HepG2 (cell line): ENCODE data around the gene KCNE4. TPM values are rescaled to one million over a fixed set of nuclear protein-coding genes. Genes with fewer than 3 reads are reported as not detected.

ENCODE experiments used
- ATAC-seq: fragments of 200-7000 bp; cut with Tn5 transposase; 3 replicates; pipeline ENCODE4 v1.9.1; 2020; ENCODE audit warnings: mild to moderate bottlenecking, moderate library complexity
- BruUV-seq: library from RNA; stranded (reverse); fragments of 400-500 nt; replicated peaks from 2 replicates; lab custom pipeline; 2021; lab: Mats Ljungman, UMichigan
- CTCF ChIA-PET: fragments of 300-600 bp; formaldehyde crosslinking; extraction: SDS; loops from one replicate; lab custom pipeline; 2021; ENCODE audit warnings: low total read pairs, inconsistent platforms, low intra/inter-chr PET ratio; lab: Yijun Ruan, JAX
- POLR2A ChIA-PET: fragments of 350-600 bp; sonication (Branson Sonifier 250); formaldehyde crosslinking; loops from one replicate; lab custom pipeline; 2020; ENCODE audit warnings: antibody characterized with exemption, inconsistent platforms; lab: Yijun Ruan, JAX
- DNase-seq: peaks from one replicate; pipeline ENCODE4 v3.0.0-alpha.2; 2015; ENCODE audit warnings: low spot score
- FAIRE-seq: peaks from 3 replicates; lab custom pipeline; 2011; peaks lifted over from hg19 to GRCh38; lab: Jason Lieb, UNC
- H2AFZ ChIP-seq: one replicate; pipeline ENCODE4 v1.6.1; 2011; ENCODE audit warnings: low read length, inconsistent platforms
- H3K27ac ChIP-seq: fragments of 300-600 bp; 3 replicates; pipeline ENCODE4 v1.8.0; 2011; ENCODE audit warnings: mixed run types, mild to moderate bottlenecking, mixed read lengths, low read length, inconsistent platforms; ENCODE audit not compliant: insufficient read depth; ENCODE audit errors: extremely low read length
- H3K27me3 ChIP-seq, 2 experiments: fragments of 200-600 bp in 1 of 2; 2 replicates in 1 of 2; 3 replicates in 1 of 2; pipeline versions ENCODE4 v1.6.0 to v1.8.0; 2011; ENCODE audit warnings: low read length in 2 of 2, mild to moderate bottlenecking in 2 of 2, moderate library complexity in 2 of 2, inconsistent platforms in 1 of 2; ENCODE audit not compliant: insufficient read depth in 2 of 2, control insufficient read depth in 1 of 2
- H3K36me3 ChIP-seq, 2 experiments: fragments of 200-600 bp in 1 of 2; replicated peaks in 1 of 2; 2 replicates in 1 of 2; 3 replicates in 1 of 2; pipeline versions ENCODE4 v1.5.1 to v1.8.0; 2011; ENCODE audit warnings: low read length in 2 of 2, inconsistent platforms in 1 of 2; ENCODE audit not compliant: insufficient read depth in 2 of 2, control insufficient read depth in 1 of 2
- H3K4me1 ChIP-seq: 2 replicates; pipeline ENCODE4 v1.5.1; 2012; ENCODE audit warnings: low read length, inconsistent platforms; ENCODE audit not compliant: insufficient read depth
- H3K4me2 ChIP-seq: 2 replicates; pipeline ENCODE4 v1.6.0; 2011; ENCODE audit warnings: low read depth, low read length, inconsistent platforms
- H3K4me3 ChIP-seq, 3 experiments: fragments of 200-600 bp in 1 of 3; sonication (generic), shearing (Covaris generic) in 1 of 3; replicated peaks in 1 of 3; 2 replicates each; pipeline ENCODE4 v1.5.1; 2011 to 2016; ENCODE audit warnings: low read length in 3 of 3, inconsistent platforms in 2 of 3, low read depth in 2 of 3, mild to moderate bottlenecking in 2 of 3, control low read depth in 1 of 3, mixed read lengths in 1 of 3; ENCODE audit not compliant: insufficient read depth in 1 of 3
- H3K79me2 ChIP-seq: one replicate; pipeline ENCODE4 v1.6.1; 2011; ENCODE audit warnings: low read length, inconsistent platforms; ENCODE audit not compliant: insufficient read depth
- H3K9ac ChIP-seq: 2 replicates; pipeline ENCODE4 v1.6.0; 2011; ENCODE audit warnings: mild to moderate bottlenecking, low read depth, low read length, inconsistent platforms; ENCODE audit not compliant: insufficient read depth
- H3K9me3 ChIP-seq: 2 replicates; pipeline ENCODE4 v1.5.1; 2012; ENCODE audit warnings: mild to moderate bottlenecking, low read length
- H4K20me1 ChIP-seq: 2 replicates; pipeline ENCODE4 v1.6.0; 2011; ENCODE audit warnings: inconsistent platforms, mild to moderate bottlenecking, low read length, moderate library complexity; ENCODE audit not compliant: insufficient read depth
- BORCS8-MEF2B ChIP-seq: sonication (generic); formaldehyde crosslinking; IDR thresholded peaks from 2 replicates; pipeline ENCODE4 v1.8.0; 2022; ENCODE audit warnings: mild to moderate bottlenecking, missing genetic modification reagents
- CBX5 ChIP-seq: sonication (generic); formaldehyde crosslinking; IDR thresholded peaks from 2 replicates; pipeline ENCODE4 v1.4.0; 2020; ENCODE audit warnings: missing genetic modification reagents, borderline replicate concordance
- ETV6 ChIP-seq: sonication (generic); formaldehyde crosslinking; conservative IDR thresholded peaks from 2 replicates; pipeline ENCODE4 v1.4.0; 2020; ENCODE audit warnings: missing genetic modification reagents
- GATAD2A ChIP-seq: IDR thresholded peaks from 2 replicates; pipeline ENCODE4 v1.6.1; 2016
- MAF1 ChIP-seq: sonication (generic); formaldehyde crosslinking; IDR thresholded peaks from 2 replicates; pipeline ENCODE4 v1.5.0; 2020; ENCODE audit warnings: missing genetic modification reagents, borderline replicate concordance
- MBD4 ChIP-seq: IDR thresholded peaks from 2 replicates; pipeline ENCODE4 v1.6.1; 2012; ENCODE audit warnings: low read length, inconsistent platforms, borderline replicate concordance
- NCOR1 ChIP-seq: fragments of 200-600 bp; sonication (generic); IDR thresholded peaks from 2 replicates; pipeline ENCODE4 v1.7.0; 2017; ENCODE audit warnings: antibody characterized with exemption, low read length, borderline replicate concordance
- SYNCRIP ChIP-seq: fragments of 200-400 bp; formaldehyde crosslinking; IDR thresholded peaks from 2 replicates; pipeline ENCODE4 v1.6.1; 2018; ENCODE audit warnings: mild to moderate bottlenecking, low read depth, low read length; ENCODE audit not compliant: insufficient read depth
- TCF12 ChIP-seq, 2 experiments: fragments of 450-650 bp in 1 of 2; sonication (generic) in 1 of 2; formaldehyde crosslinking in 1 of 2; IDR thresholded peaks; 2 replicates each; pipeline versions ENCODE4 v1.6.1 to v1.8.0; 2017 to 2022; ENCODE audit warnings: antibody characterized with exemption in 1 of 2, mild to moderate bottlenecking in 1 of 2, missing genetic modification reagents in 1 of 2, moderate library complexity in 1 of 2
- TCF7 ChIP-seq: sonication (generic); IDR thresholded peaks from 2 replicates; pipeline ENCODE4 v1.6.1; 2016; ENCODE audit warnings: antibody characterized with exemption, low read depth
- ZBTB10 ChIP-seq: sonication (generic); formaldehyde crosslinking; IDR thresholded peaks from 2 replicates; pipeline ENCODE4 v1.4.0; 2020; ENCODE audit warnings: missing genetic modification reagents, borderline replicate concordance
- ZMYM2 ChIP-seq: sonication (generic); formaldehyde crosslinking; IDR thresholded peaks from 2 replicates; pipeline ENCODE4 v1.8.0; 2022; ENCODE audit warnings: mild to moderate bottlenecking, missing genetic modification reagents
- ZNF138 ChIP-seq: sonication (generic); formaldehyde crosslinking; IDR thresholded peaks from 2 replicates; pipeline ENCODE4 v1.5.0; 2020; ENCODE audit warnings: mild to moderate bottlenecking, low read depth, missing genetic modification reagents
- ZNF24 ChIP-seq: fragments of 450-650 bp; IDR thresholded peaks from 2 replicates; pipeline ENCODE4 v1.6.1; 2017; ENCODE audit warnings: antibody characterized with exemption, mild to moderate bottlenecking
- ZNF614 ChIP-seq: IDR thresholded peaks from 2 replicates; pipeline ENCODE4 v1.6.1; 2018; ENCODE audit warnings: missing biosample characterization, missing genetic modification reagents, inconsistent platforms, borderline replicate concordance
- ZNF7 ChIP-seq: IDR thresholded peaks from 2 replicates; pipeline ENCODE4 v1.6.1; 2016; ENCODE audit warnings: missing biosample characterization, missing genetic modification reagents
- ZNF775 ChIP-seq: sonication (generic); formaldehyde crosslinking; IDR thresholded peaks from 2 replicates; pipeline ENCODE4 v1.4.0; 2020; ENCODE audit warnings: missing genetic modification reagents, mild to moderate bottlenecking, moderate library complexity, borderline replicate concordance
- ZNF883 ChIP-seq: sonication (generic); formaldehyde crosslinking; IDR thresholded peaks from 2 replicates; pipeline ENCODE4 v1.5.1; 2020; ENCODE audit warnings: mild to moderate bottlenecking, missing genetic modification reagents; ENCODE audit errors: not compliant biosample characterization
- WGBS: methylation state at CpG from one replicate; pipeline ENCODE4 v1.1.6; 2017; ENCODE audit warnings: low lambda C conversion rate; 5-methylcytosine and 5-hydroxymethylcytosine counted together
- in situ Hi-C: cut with HindIII; loops from 2 replicates; pipeline ENCODE4 v1.10.0; 2017; ENCODE audit warnings: low pct_unique_long_range_greater_than_20kb; ENCODE audit not compliant: extremely low pct_ligation_motif_present
- intact Hi-C: fragments of 100-400 bp; cut with micrococcal nuclease; formaldehyde crosslinking; loops from one replicate; pipeline ENCODE4 v1.10.0; 2022; ENCODE audit not compliant: unreplicated experiment
- polyA plus RNA-seq, 8 experiments: library from polyadenylated mRNA; depleted of rRNA in 3 of 8; stranded (reverse) in 7 of 8; unstranded in 1 of 8; fragments of >200 nt; fragmentation: Illumina TruSeq in 4 of 8; extraction: Trizol in 4 of 8; gene quantifications; 2 replicates each; pipeline versions ENCODE4 v1.2.1 to v1.2.3, GENCODE V29; 2011 to 2016; ENCODE audit warnings: low read depth in 4 of 8, missing spikeins in 1 of 8, mixed read lengths in 1 of 8; ENCODE audit not compliant: insufficient read depth in 1 of 8
- total RNA-seq, 5 experiments: library from RNA; depleted of rRNA; stranded (reverse); fragments of >200 nt; fragmentation: Illumina TruSeq; extraction: Trizol; gene quantifications; 2 replicates each; pipeline ENCODE4 v1.2.3, GENCODE V29; 2016; ENCODE audit warnings: low read depth in 1 of 5
- TF ChIP-seq, protein P1 (sequence below): sonication (generic); formaldehyde crosslinking; IDR thresholded peaks from 2 replicates; pipeline ENCODE4 v1.8.0; 2023; ENCODE audit warnings: mild to moderate bottlenecking, missing genetic modification reagents

Gene KCNE4
- total and polyA plus RNA-seq, 2 of the 13 experiments (the other 11 are each of a cell fraction or from before 2014, with no cell fraction given) = not detected

DNA sequence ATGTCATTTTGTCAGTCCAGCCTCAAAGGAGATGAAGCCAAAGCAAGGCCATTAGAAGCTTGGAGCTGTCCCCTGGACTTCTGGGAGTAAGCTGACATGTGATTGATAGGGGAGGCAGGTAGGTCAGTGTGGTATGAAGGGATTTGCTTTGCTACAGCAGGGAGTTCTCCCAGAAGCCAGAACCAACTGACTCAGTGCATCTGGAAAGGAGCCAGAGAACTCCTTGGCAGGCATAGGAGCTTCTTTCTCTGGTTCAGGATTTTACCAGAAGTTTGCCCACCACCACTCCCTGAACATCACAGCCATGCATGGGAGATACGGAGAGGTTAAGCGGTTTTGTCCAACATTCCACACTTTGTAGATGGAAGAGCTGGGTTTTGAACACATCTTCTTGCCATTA is 24.5 kb upstream of the KCNE4 start (continued):
- TF ChIP-seq ETV6 = no peak
- no peak for TF ChIP-seq ZNF883
- TF ChIP-seq BORCS8-MEF2B (CRISPR knock-in tag) = no peak
- TF ChIP-seq TCF12 (IDR thresholded peaks at IDR 0.05) = no peak
- no peak for TF ChIP-seq TCF12 (CRISPR knock-in tag; IDR thresholded peaks at IDR 0.05)
- no peak for TF ChIP-seq ZNF24

- POLR2A ChIA-PET = no interaction called here
These were observed 22.7 kb upstream of the KCNE4 start for GRCh38 chr2:223029287-223029686.

More at GRCh38 chr2:223029287-223029686, 22.7 kb upstream of the KCNE4 start:
- Histone ChIP-seq H3K27ac (no peak overlapping the region), H3K4me2 (no peak overlapping the region), H3K36me3 (no peaks in the 10 kb centered on the region), H3K4me3 (no peak overlapping the region), H4K20me1 (no peaks in the 10 kb centered on the region), H3K27me3 (no peaks in the 10 kb centered on the region), H3K79me2 (no peaks in the 10 kb centered on the region), H2AFZ (no peak overlapping the region), H3K9ac (no peak overlapping the region), H3K9me3 (no peaks in the 10 kb centered on the region), H3K4me1 (peaks cover 8% of the 10 kb centered on the region; the same call in 1 of the 2 replicates)
- FAIRE-seq = no peak
- CTCF ChIA-PET = no interaction called here
- in situ Hi-C loops = no loop called here
- no TSS peak for BruUV-seq
- intact Hi-C loops = no loop called here
- 7% methylated on average over 3 of the region's 3 CpGs for WGBS
- ATAC-seq = no peak
- no peak for DNase-seq
- no peak for TF ChIP-seq NCOR1
- no peak for TF ChIP-seq TCF7
- TF ChIP-seq, protein P1, sequence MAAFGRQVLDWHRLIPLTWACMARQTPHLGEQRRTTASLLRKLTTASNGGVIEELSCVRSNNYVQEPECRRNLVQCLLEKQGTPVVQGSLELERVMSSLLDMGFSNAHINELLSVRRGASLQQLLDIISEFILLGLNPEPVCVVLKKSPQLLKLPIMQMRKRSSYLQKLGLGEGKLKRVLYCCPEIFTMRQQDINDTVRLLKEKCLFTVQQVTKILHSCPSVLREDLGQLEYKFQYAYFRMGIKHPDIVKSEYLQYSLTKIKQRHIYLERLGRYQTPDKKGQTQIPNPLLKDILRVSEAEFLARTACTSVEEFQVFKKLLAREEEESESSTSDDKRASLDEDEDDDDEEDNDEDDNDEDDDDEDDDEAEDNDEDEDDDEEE = no peak
- no peak for TF ChIP-seq CBX5 (CRISPR knock-in tag)
- no peak for TF ChIP-seq ZNF138 (CRISPR knock-in tag)
- TF ChIP-seq ZMYM2 (CRISPR knock-in tag) = no peak
- TF ChIP-seq ZNF7 (CRISPR knock-in tag) = no peak
- no peak for TF ChIP-seq ZNF775
- TF ChIP-seq GATAD2A = no peak
- TF ChIP-seq MBD4 = no peak
- TF ChIP-seq SYNCRIP = no peak
- TF ChIP-seq ZBTB10 = no peak
- no peak for TF ChIP-seq MAF1 (CRISPR knock-in tag)
- no peak for TF ChIP-seq ZNF614 (CRISPR knock-in tag)
